GM12874 (cell line): ENCODE data around the gene NR1H3.

Experiments
- CTCF ChIP-seq: IDR thresholded peaks from 2 replicates; pipeline ENCODE4 v1.5.1; 2011; ENCODE audit warnings: low read depth, mild to moderate bottlenecking, control low read depth, low read length, moderate library complexity; ENCODE audit not compliant: insufficient read depth

NR1H3 gene

GRCh38 chr11:47247502-47247901 lies 10.3 kb upstream of the NR1H3 start:
- no peak for TF ChIP-seq CTCF

- no peak for TF ChIP-seq CTCF
These were observed 9.5 kb upstream of the NR1H3 start for GRCh38 chr11:47248304-47248663.

- peak; percentile 55 for TF ChIP-seq CTCF
These were observed 9.0 kb upstream of the NR1H3 start, which contains the start of gene ACP2 for GRCh38 chr11:47248664-47249377. ACP2 (minus strand) TSS chr11:47248814; CDS start chr11:47248789, 25 bp downstream.

GRCh38 chr11:47249378-47249715 lies 8.4 kb upstream of the NR1H3 start:
- TF ChIP-seq CTCF, result no peak

GRCh38 chr11:47251751-47252150 lies 6.0 kb upstream of the NR1H3 start:
- no peak for TF ChIP-seq CTCF

GRCh38 chr11:47253660-47254059 lies 4.1 kb upstream of the NR1H3 start:
- TF ChIP-seq CTCF, result no peak

- no peak for TF ChIP-seq CTCF
These were observed 3.4 kb upstream of the NR1H3 start for GRCh38 chr11:47254386-47254785.
